ENCODE measurements around the gene CCM2.

Gene CCM2

GRCh38 chr7:45104844-45105587 is 105.0 kb downstream of the CCM2 start:
- H3K36me3 ChIP-seq = peaks cover 87 to 94% (median 91%) of the 10 kb centered on the region in 3 donors
- no peaks in the 10 kb centered on the region for H3K27me3 ChIP-seq
- H3K4me3 ChIP-seq = no peak overlapping the region
- TF ChIP-seq CTCF (IDR thresholded peaks at IDR 0.05) = no peak
- DNase-seq = peak in 1 of 2 donors; percentile 48
- no peaks in the 10 kb centered on the region for H3K9me3 ChIP-seq
- intact Hi-C loops (cut with DNase I; ENCODE audit: low total_unique reads) = no loop called here
- no peak overlapping the region for H3K27ac ChIP-seq
- peaks cover 0 to 24% (median 13%) of the 10 kb centered on the region in 4 donors for H3K4me1 ChIP-seq

GRCh38 chr7:45105588-45106188 is 105.7 kb downstream of the CCM2 start:
- intact Hi-C loops (cut with DNase I; ENCODE audit: low total_unique reads) = no loop called here
- Histone ChIP-seq H3K9me3 (no peaks in the 10 kb centered on the region), H3K27ac (no peak overlapping the region), H3K27me3 (no peaks in the 10 kb centered on the region), H3K36me3 (peaks cover 81 to 87% (median 84%) of the 10 kb centered on the region in 3 donors), H3K4me1 (peaks cover 0 to 31% (median 17%) of the 10 kb centered on the region in 4 donors), H3K4me3 (no peak overlapping the region)
- DNase-seq = peak in 1 of 2 donors; percentile 33
- no peak for TF ChIP-seq CTCF (IDR thresholded peaks at IDR 0.05)

- Histone ChIP-seq H3K36me3 (peaks cover 69 to 76% (median 73%) of the 10 kb centered on the region in 3 donors), H3K9me3 (no peaks in the 10 kb centered on the region), H3K27ac (no peak overlapping the region), H3K27me3 (no peaks in the 10 kb centered on the region), H3K4me1 (peaks cover 5 to 33% (median 20%) of the 10 kb centered on the region in 4 donors), H3K4me3 (no peak overlapping the region)
- TF ChIP-seq CTCF (IDR thresholded peaks at IDR 0.05) = no peak
- DNase-seq = no peak
- intact Hi-C loops (cut with DNase I; ENCODE audit: low total_unique reads) = no loop called here
These were observed 106.8 kb downstream of the CCM2 start for GRCh38 chr7:45106820-45107219.

GRCh38 chr7:45107356-45107755 is 107.4 kb downstream of the CCM2 start:
- no peaks in the 10 kb centered on the region for H3K27me3 ChIP-seq
- no peak overlapping the region for H3K4me3 ChIP-seq
- peaks cover 5 to 36% (median 22%) of the 10 kb centered on the region in 4 donors for H3K4me1 ChIP-seq
- peak in 1 of 2 donors; percentile 31 for DNase-seq
- intact Hi-C loops (cut with DNase I; ENCODE audit: low total_unique reads) = no loop called here
- H3K27ac ChIP-seq = no peak overlapping the region
- no peaks in the 10 kb centered on the region for H3K9me3 ChIP-seq
- TF ChIP-seq CTCF (IDR thresholded peaks at IDR 0.05) = no peak
- peaks cover 64 to 71% (median 68%) of the 10 kb centered on the region in 3 donors for H3K36me3 ChIP-seq

- peaks cover 49 to 56% (median 53%) of the 10 kb centered on the region in 3 donors for H3K36me3 ChIP-seq
- TF ChIP-seq CTCF (IDR thresholded peaks at IDR 0.05) = no peak
- H3K9me3 ChIP-seq = no peaks in the 10 kb centered on the region
- no peak overlapping the region for H3K27ac ChIP-seq
- DNase-seq = no peak
- intact Hi-C loops (cut with DNase I; ENCODE audit: low total_unique reads) = no loop called here
- H3K4me1 ChIP-seq = peaks cover 5 to 39% (median 23%) of the 10 kb centered on the region in 4 donors
- no peak overlapping the region for H3K4me3 ChIP-seq
- H3K27me3 ChIP-seq = no peaks in the 10 kb centered on the region
These were observed 108.9 kb downstream of the CCM2 start for GRCh38 chr7:45108863-45109262.

Measured in tibial artery (tissue), 4 donors.